Caco-2 (cell line): ENCODE data around the gene MTF2. TPM values are rescaled to one million over a fixed set of nuclear protein-coding genes. Genes with fewer than 3 reads are reported as not detected.
A peak's percentile ranks its signal among the peaks of the same experiment; 100 is the strongest.

ENCODE experiments used
- BruUV-seq: library from RNA; stranded (reverse); fragments of 400-500 nt; replicated peaks from 2 replicates; lab custom pipeline; 2021; lab: Mats Ljungman, UMichigan
- CTCF ChIA-PET: fragments of 300-600 bp; sonication (Branson Sonifier 250); formaldehyde crosslinking; loops from one replicate; lab custom pipeline; 2022; ENCODE audit warnings: antibody characterized with exemption; lab: Charles Lee
- POLR2A ChIA-PET: fragments of 300-600 bp; sonication (Branson Sonifier 250); formaldehyde crosslinking; loops from one replicate; lab custom pipeline; 2022; ENCODE audit warnings: antibody characterized with exemption; lab: Charles Lee
- DNase-seq, 2 experiments: peaks; one replicate each; pipeline versions ENCODE4 v3.0.0 to v3.0.0-alpha.2; 2020 to 2022
- H3K27me3 ChIP-seq: replicated peaks from 2 replicates; pipeline ENCODE4 v1.6.0; 2011; ENCODE audit warnings: low read length; ENCODE audit not compliant: control insufficient read depth, insufficient read depth
- H3K36me3 ChIP-seq: 2 replicates; pipeline ENCODE4 v1.5.1; 2011; ENCODE audit warnings: low read length; ENCODE audit not compliant: control insufficient read depth, insufficient read depth
- H3K4me1 ChIP-seq: fragments of 250-450 bp; sonication (Bioruptor Pico); 2 replicates; pipeline ENCODE4 v1.5.1; 2020; ENCODE audit warnings: mild to moderate bottlenecking
- H3K4me3 ChIP-seq: 2 replicates; pipeline ENCODE4 v1.5.1; 2011; ENCODE audit warnings: low read depth, mild to moderate bottlenecking, control low read depth, low read length
- H3K9me3 ChIP-seq: fragments of 250-450 bp; sonication (Bioruptor Pico); 2 replicates; pipeline ENCODE4 v1.5.1; 2020; ENCODE audit warnings: mild to moderate bottlenecking, moderate library complexity
- H3K27ac Mint-ChIP-seq: one replicate; pipeline ENCODE4 v1.8.0; 2022; ENCODE audit warnings: mixed read lengths; ENCODE audit not compliant: unreplicated experiment
- H3K27me3 Mint-ChIP-seq: one replicate; pipeline ENCODE4 v1.8.0; 2022; ENCODE audit warnings: mixed read lengths; ENCODE audit not compliant: insufficient read depth, unreplicated experiment
- H3K36me3 Mint-ChIP-seq: one replicate; pipeline ENCODE4 v1.8.0; 2022; ENCODE audit warnings: mild to moderate bottlenecking, mixed read lengths; ENCODE audit not compliant: insufficient read depth, unreplicated experiment
- H3K4me1 Mint-ChIP-seq: one replicate; pipeline ENCODE4 v1.8.0; 2022; ENCODE audit warnings: low read depth, mixed read lengths; ENCODE audit not compliant: unreplicated experiment
- H3K4me3 Mint-ChIP-seq: one replicate; pipeline ENCODE4 v1.8.0; 2022; ENCODE audit warnings: mild to moderate bottlenecking, moderate library complexity, mixed read lengths; ENCODE audit not compliant: unreplicated experiment
- H3K9me3 Mint-ChIP-seq: one replicate; pipeline ENCODE4 v1.8.0; 2022; ENCODE audit warnings: mixed read lengths; ENCODE audit not compliant: unreplicated experiment
- intact Hi-C: fragments of 100-400 bp; cut with micrococcal nuclease; formaldehyde crosslinking; loops from one replicate; pipeline ENCODE4 v1.10.0; 2022; ENCODE audit not compliant: unreplicated experiment
- total RNA-seq: library from RNA; stranded (reverse); gene quantifications from 2 replicates; pipeline ENCODE4 v1.2.3, GENCODE V29; 2022
- TF ChIP-seq, protein P1 (sequence below), 2 experiments: fragments of 200-600 bp in 1 of 2; IDR thresholded peaks; 1 replicate in 1 of 2; 2 replicates in 1 of 2; pipeline versions ENCODE4 v1.5.1 to v1.8.0; 2011 to 2022; ENCODE audit warnings: antibody characterized with exemption in 1 of 2, control low read depth in 1 of 2, inconsistent platforms in 1 of 2, low read depth in 1 of 2, low read length in 1 of 2, mild to moderate bottlenecking in 1 of 2, moderate library complexity in 1 of 2; ENCODE audit not compliant: insufficient read depth in 1 of 2, severe bottlenecking in 1 of 2, unreplicated experiment in 1 of 2

The MTF2 gene
- total RNA-seq, 1 experiment from 2014 or later: 29.9 TPM

GRCh38 chr1:93076268-93076667 is 2.8 kb upstream of the MTF2 start:
- Mint-ChIP-seq H3K27me3 (no peaks in the 10 kb centered on the region), H3K36me3 (peaks cover 11% of the 10 kb centered on the region), H3K9me3 (no peaks in the 10 kb centered on the region), H3K27ac (no peak overlapping the region), H3K4me3 (no peak overlapping the region), H3K4me1 (no peaks in the 10 kb centered on the region)
- intact Hi-C loops: no loop called here
- TF ChIP-seq, protein P1, sequence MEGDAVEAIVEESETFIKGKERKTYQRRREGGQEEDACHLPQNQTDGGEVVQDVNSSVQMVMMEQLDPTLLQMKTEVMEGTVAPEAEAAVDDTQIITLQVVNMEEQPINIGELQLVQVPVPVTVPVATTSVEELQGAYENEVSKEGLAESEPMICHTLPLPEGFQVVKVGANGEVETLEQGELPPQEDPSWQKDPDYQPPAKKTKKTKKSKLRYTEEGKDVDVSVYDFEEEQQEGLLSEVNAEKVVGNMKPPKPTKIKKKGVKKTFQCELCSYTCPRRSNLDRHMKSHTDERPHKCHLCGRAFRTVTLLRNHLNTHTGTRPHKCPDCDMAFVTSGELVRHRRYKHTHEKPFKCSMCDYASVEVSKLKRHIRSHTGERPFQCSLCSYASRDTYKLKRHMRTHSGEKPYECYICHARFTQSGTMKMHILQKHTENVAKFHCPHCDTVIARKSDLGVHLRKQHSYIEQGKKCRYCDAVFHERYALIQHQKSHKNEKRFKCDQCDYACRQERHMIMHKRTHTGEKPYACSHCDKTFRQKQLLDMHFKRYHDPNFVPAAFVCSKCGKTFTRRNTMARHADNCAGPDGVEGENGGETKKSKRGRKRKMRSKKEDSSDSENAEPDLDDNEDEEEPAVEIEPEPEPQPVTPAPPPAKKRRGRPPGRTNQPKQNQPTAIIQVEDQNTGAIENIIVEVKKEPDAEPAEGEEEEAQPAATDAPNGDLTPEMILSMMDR (IDR thresholded peaks at IDR 0.05; ENCODE audit: insufficient read depth in 1 of 2, low read depth in 1 of 2, low read length in 1 of 2, severe bottlenecking in 1 of 2, unreplicated experiment in 1 of 2): no peak
- Histone ChIP-seq H3K4me3 (no peak overlapping the region), H3K36me3 (no peaks in the 10 kb centered on the region), H3K4me1 (peaks cover 5% of the 10 kb centered on the region; the same call in 1 of the 2 replicates), H3K9me3 (no peaks in the 10 kb centered on the region; the same call in 1 of the 2 replicates), H3K27me3 (no peaks in the 10 kb centered on the region)
- ChIA-PET CTCF (no interaction called here), POLR2A (no interaction called here)
- BruUV-seq: no TSS peak
- no peak for DNase-seq

DNA sequence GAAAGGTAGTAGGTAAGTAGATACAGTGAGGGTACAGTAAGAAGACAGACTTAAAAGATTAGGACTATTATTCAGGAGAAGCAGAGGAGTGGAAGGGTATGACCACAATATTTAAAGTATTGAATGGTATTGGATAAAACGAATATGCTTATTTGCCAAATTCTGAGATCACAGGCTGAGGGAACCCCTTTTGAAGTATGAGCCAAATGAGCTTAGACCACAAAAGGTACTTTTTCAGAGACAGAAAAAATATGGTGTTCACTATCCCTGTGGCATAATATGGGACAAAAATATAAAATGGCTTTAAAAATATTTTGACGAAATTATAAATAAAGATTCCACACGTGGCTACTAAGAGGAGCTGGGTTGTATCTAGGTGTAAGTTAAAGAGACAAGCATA is 880 bp upstream of the MTF2 start:
- Histone ChIP-seq H3K4me1 (peaks cover 5% of the 10 kb centered on the region; the same call in 1 of the 2 replicates), H3K27me3 (no peaks in the 10 kb centered on the region), H3K4me3 (no peak overlapping the region; the same call in 1 of the 2 replicates), H3K9me3 (no peaks in the 10 kb centered on the region), H3K36me3 (no peaks in the 10 kb centered on the region)
- Mint-ChIP-seq H3K36me3 (peaks cover 17% of the 10 kb centered on the region), H3K4me3 (peak overlapping the region; percentile 94), H3K27ac (peak overlapping the region; percentile 78), H3K9me3 (no peaks in the 10 kb centered on the region), H3K4me1 (no peaks in the 10 kb centered on the region), H3K27me3 (no peaks in the 10 kb centered on the region)
- TF ChIP-seq, protein P1 (IDR thresholded peaks at IDR 0.05; ENCODE audit: insufficient read depth in 1 of 2, low read depth in 1 of 2, low read length in 1 of 2, severe bottlenecking in 1 of 2, unreplicated experiment in 1 of 2): no peak
- no TSS peak for BruUV-seq
- no peak for DNase-seq
- CTCF ChIA-PET: no interaction called here
- intact Hi-C loops: no loop called here
- POLR2A ChIA-PET: no interaction called here

GRCh38 chr1:93078638-93078985 is 471 bp upstream of the MTF2 start:
- no peaks in the 10 kb centered on the region for H3K36me3 ChIP-seq
- TSS peak; percentile 89 for BruUV-seq
- Mint-ChIP-seq H3K4me1 (no peaks in the 10 kb centered on the region), H3K9me3 (no peaks in the 10 kb centered on the region), H3K27me3 (no peaks in the 10 kb centered on the region), H3K36me3 (peaks cover 17% of the 10 kb centered on the region), H3K4me3 (peak overlapping the region; percentile 94), H3K27ac (peak overlapping the region; percentile 78)
- H3K9me3 ChIP-seq: no peaks in the 10 kb centered on the region
- H3K4me1 ChIP-seq: peaks cover 5% of the 10 kb centered on the region; the same call in 1 of the 2 replicates
- CTCF ChIA-PET: no interaction called here
- peak overlapping the region; percentile 59 for H3K4me3 ChIP-seq
- no peak for DNase-seq
- POLR2A ChIA-PET: no interaction called here
- H3K27me3 ChIP-seq: no peaks in the 10 kb centered on the region
- intact Hi-C loops: no loop called here
- TF ChIP-seq, protein P1 (IDR thresholded peaks at IDR 0.05; ENCODE audit: insufficient read depth in 1 of 2, low read depth in 1 of 2, low read length in 1 of 2, severe bottlenecking in 1 of 2, unreplicated experiment in 1 of 2): no peak
